Erythroblast (primary cell): ENCODE results near the gene CGNL1.

Experiments
- GATA1 ChIP-seq: IDR thresholded peaks from 2 replicates; pipeline ENCODE4 v1.6.1; 2011; ENCODE audit warnings: low read depth, mild to moderate bottlenecking, control low read depth, low read length, moderate library complexity
- POLR2A ChIP-seq: IDR thresholded peaks from 2 replicates; pipeline ENCODE4 v1.6.1; 2011; ENCODE audit warnings: mild to moderate bottlenecking, low read length

- TF ChIP-seq POLR2A = no peak
- TF ChIP-seq GATA1 = no peak
Observed at GRCh38 chr15:57583282-57583681, 207.0 kb downstream of the CGNL1 start.
